ENCODE results near the gene WNT2. TPM values are rescaled to one million over a fixed set of nuclear protein-coding genes. Genes with fewer than 3 reads are reported as not detected.

The WNT2 gene
- total and polyA plus RNA-seq, 2 of the 4 experiments (the other 2 are of a cell fraction): 1.8 to 1.9 TPM

DNA sequence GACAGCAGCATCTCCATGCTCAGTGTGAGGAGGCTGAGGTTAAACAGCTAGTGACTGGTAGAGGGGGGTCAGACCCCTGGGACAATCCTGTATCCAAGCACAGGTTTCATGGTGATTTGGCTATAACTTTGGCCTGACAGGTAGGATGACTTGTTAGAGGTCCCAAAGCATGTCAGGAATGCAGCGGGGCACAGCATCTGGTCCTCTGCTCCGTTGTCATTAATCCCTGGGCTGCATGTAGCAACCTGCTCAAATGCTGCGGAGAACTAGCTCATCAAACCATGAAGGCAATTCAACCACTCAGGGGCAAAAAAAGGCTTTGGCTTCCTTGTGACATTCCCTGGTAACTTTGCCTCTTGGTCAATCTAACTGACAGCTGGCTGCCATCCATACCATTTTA is 26.8 kb downstream of the WNT2 start:
- POLR2A ChIA-PET (ENCODE audit: unreplicated experiment): no interaction called here
- H2AK5ac ChIP-seq (ENCODE audit: low read depth, low read length): no peak overlapping the region
- in situ Hi-C loops (cut with MboI; ENCODE audit: low sequenced_read_pairs) (no loop called here), dilution Hi-C loops (cut with HindIII; ENCODE audit: low sequenced_read_pairs, unreplicated experiment) (no loop called here), intact Hi-C loops (cut with micrococcal nuclease) (no loop called here)
- no peaks in the 10 kb centered on the region for H3K79me1 ChIP-seq (ENCODE audit: low read depth in 1 of 2, low read length in 2 of 2)
- no peaks in the 10 kb centered on the region for H3K9me3 ChIP-seq (ENCODE audit: control insufficient read depth, insufficient read depth, low read length)
- no peak overlapping the region for H4K5ac ChIP-seq (ENCODE audit: low read depth, low read length)
- no peak overlapping the region for H2BK120ac ChIP-seq (ENCODE audit: low read depth, low read length)
- no peak overlapping the region for H3K4me2 ChIP-seq (ENCODE audit: low read depth, low read length)
- CTCF ChIA-PET: no interaction called here
- no peak overlapping the region for H2BK15ac ChIP-seq (ENCODE audit: low read depth, low read length)
- no peak overlapping the region for H3K27ac ChIP-seq (ENCODE audit: insufficient read depth, low read length)
- no peak overlapping the region for H3K14ac ChIP-seq (replicated peaks; ENCODE audit: low read depth, low read length)
- H3K9ac ChIP-seq (ENCODE audit: low read depth, low read length): no peak overlapping the region
- no peaks in the 10 kb centered on the region for H4K20me1 ChIP-seq (ENCODE audit: insufficient read depth, low read length)
- ATAC-seq (ENCODE audit: low read depth) (no peak), DNase-seq (no peak)
- no peak overlapping the region for H2AFZ ChIP-seq (replicated peaks; ENCODE audit: low read length, poor library complexity)
- no peak overlapping the region for H3K18ac ChIP-seq (ENCODE audit: low read depth, low read length)
- H2AK9ac ChIP-seq (replicated peaks; ENCODE audit: low read depth, low read length, poor library complexity): no peak overlapping the region
- no peak overlapping the region for H3K23ac ChIP-seq (ENCODE audit: low read depth, low read length)
- H2BK5ac ChIP-seq (ENCODE audit: low read depth, low read length, poor library complexity, severe bottlenecking): no peak overlapping the region
- H3K4me3 ChIP-seq (ENCODE audit: insufficient read depth, low read depth, low read length): no peak overlapping the region
- no peak overlapping the region for H3K4ac ChIP-seq (ENCODE audit: low read depth, low read length)
- no peak for TF ChIP-seq RAD21 (IDR thresholded peaks at IDR 0.05; ENCODE audit: low read length)
- TF ChIP-seq MAFK (IDR thresholded peaks at IDR 0.05; ENCODE audit: low read depth, low read length): no peak
- no peak for TF ChIP-seq POLR2A (IDR thresholded peaks at IDR 0.05; ENCODE audit: low read depth, low read length)
- TF ChIP-seq CHD1 (IDR thresholded peaks at IDR 0.05; ENCODE audit: low read depth, low read length): no peak
- no peak for TF ChIP-seq BHLHE40 (IDR thresholded peaks at IDR 0.05; ENCODE audit: low read depth, low read length)
- TF ChIP-seq MXI1 (IDR thresholded peaks at IDR 0.05; ENCODE audit: borderline replicate concordance, low read depth, low read length): no peak
- TF ChIP-seq, protein P1, sequence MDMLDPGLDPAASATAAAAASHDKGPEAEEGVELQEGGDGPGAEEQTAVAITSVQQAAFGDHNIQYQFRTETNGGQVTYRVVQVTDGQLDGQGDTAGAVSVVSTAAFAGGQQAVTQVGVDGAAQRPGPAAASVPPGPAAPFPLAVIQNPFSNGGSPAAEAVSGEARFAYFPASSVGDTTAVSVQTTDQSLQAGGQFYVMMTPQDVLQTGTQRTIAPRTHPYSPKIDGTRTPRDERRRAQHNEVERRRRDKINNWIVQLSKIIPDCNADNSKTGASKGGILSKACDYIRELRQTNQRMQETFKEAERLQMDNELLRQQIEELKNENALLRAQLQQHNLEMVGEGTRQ (IDR thresholded peaks at IDR 0.05; ENCODE audit: low read depth, low read length): no peak
- no peak for TF ChIP-seq CEBPB (IDR thresholded peaks at IDR 0.05; ENCODE audit: low read depth, low read length)
- no peak for TF ChIP-seq SMC3 (IDR thresholded peaks at IDR 0.05; ENCODE audit: low read depth, low read length)
- no peak overlapping the region for H4K91ac ChIP-seq (ENCODE audit: insufficient read depth, low read depth, low read length)
- BruUV-seq (replicated peaks): no TSS peak
- no peaks in the 10 kb centered on the region for H3K27me3 ChIP-seq (ENCODE audit: control insufficient read depth, insufficient read depth, low read length)
- no peak overlapping the region for H2BK20ac ChIP-seq (ENCODE audit: low read depth, low read length)
- no peaks in the 10 kb centered on the region for H3K4me1 ChIP-seq (ENCODE audit: control insufficient read depth, insufficient read depth, low read length)
- H4K8ac ChIP-seq (ENCODE audit: low read depth in 2 of 2, low read length in 2 of 2): no peak overlapping the region
- H3K9me1 ChIP-seq (ENCODE audit: insufficient read depth, low read length): no peaks in the 10 kb centered on the region; the same call in 1 of the 2 replicates
- H3K56ac ChIP-seq (ENCODE audit: extremely low read depth, insufficient read depth, low read length): no peak overlapping the region
- peaks cover 1% of the 10 kb centered on the region; the same call in 1 of the 2 replicates for H3K36me3 ChIP-seq (ENCODE audit: control insufficient read depth, insufficient read depth, low read length)
- WGBS, 2 experiments (ENCODE audit: extremely low coverage in 2 of 2, insufficient read length in 1 of 2): 63% methylated on average over 3 of the region's 3 CpGs; no CpG with 5 or more reads in 1 of the 2 experiments
